HEK293 (cell line): ENCODE results near the gene CSPG4.

ENCODE experiments used
- GLIS1 ChIP-seq: fragments of 450-650 bp; formaldehyde crosslinking; IDR thresholded peaks from 2 replicates; pipeline ENCODE4 v1.5.1; 2016; ENCODE audit warnings: missing biosample characterization, missing genetic modification characterization
- GLIS2 ChIP-seq: fragments of 450-650 bp; formaldehyde crosslinking; IDR thresholded peaks from 2 replicates; pipeline ENCODE4 v1.5.1; 2016; ENCODE audit warnings: missing biosample characterization, missing genetic modification characterization
- IKZF3 ChIP-seq: fragments of 450-650 bp; IDR thresholded peaks from 2 replicates; pipeline ENCODE4 v1.5.0; 2018; ENCODE audit warnings: missing biosample characterization, mild to moderate bottlenecking, missing genetic modification characterization, moderate library complexity
- KLF16 ChIP-seq: fragments of 450-650 bp; formaldehyde crosslinking; IDR thresholded peaks from 2 replicates; pipeline ENCODE4 v1.5.1; 2017; ENCODE audit warnings: missing biosample characterization, missing genetic modification characterization
- KLF7 ChIP-seq: fragments of 450-650 bp; formaldehyde crosslinking; IDR thresholded peaks from 2 replicates; pipeline ENCODE4 v1.5.1; 2016; ENCODE audit warnings: missing biosample characterization, missing genetic modification characterization, borderline replicate concordance
- KLF8 ChIP-seq: fragments of 450-650 bp; formaldehyde crosslinking; IDR thresholded peaks from 2 replicates; pipeline ENCODE4 v1.5.1; 2016; ENCODE audit warnings: missing biosample characterization, missing genetic modification characterization
- ZBTB7A ChIP-seq: fragments of 450-650 bp; formaldehyde crosslinking; IDR thresholded peaks from 2 replicates; pipeline ENCODE4 v1.5.1; 2016; ENCODE audit warnings: low read depth, missing biosample characterization, missing genetic modification characterization
- ZFHX2 ChIP-seq: fragments of 450-650 bp; formaldehyde crosslinking; conservative IDR thresholded peaks from 2 replicates; pipeline ENCODE4 v1.5.1; 2016; ENCODE audit warnings: missing biosample characterization, missing genetic modification characterization
- ZFP37 ChIP-seq: fragments of 450-650 bp; formaldehyde crosslinking; IDR thresholded peaks from 2 replicates; pipeline ENCODE4 v1.5.1; 2016; ENCODE audit warnings: missing biosample characterization, missing genetic modification characterization
- ZNF132 ChIP-seq: fragments of 450-650 bp; formaldehyde crosslinking; IDR thresholded peaks from 2 replicates; pipeline ENCODE4 v1.5.1; 2017; ENCODE audit warnings: missing biosample characterization, missing genetic modification characterization, borderline replicate concordance
- ZNF221 ChIP-seq: fragments of 450-650 bp; formaldehyde crosslinking; IDR thresholded peaks from 2 replicates; pipeline ENCODE4 v1.5.1; 2017; ENCODE audit warnings: missing biosample characterization, missing genetic modification characterization, borderline replicate concordance
- ZNF335 ChIP-seq: fragments of 450-650 bp; formaldehyde crosslinking; conservative IDR thresholded peaks from 2 replicates; pipeline ENCODE4 v1.5.1; 2016; ENCODE audit warnings: missing biosample characterization, missing genetic modification characterization
- ZNF529 ChIP-seq: fragments of 450-650 bp; formaldehyde crosslinking; IDR thresholded peaks from 2 replicates; pipeline ENCODE4 v1.5.1; 2017; ENCODE audit warnings: missing genetic modification characterization, missing biosample characterization; ENCODE audit not compliant: insufficient replicate concordance
- ZNF530 ChIP-seq: fragments of 450-650 bp; formaldehyde crosslinking; IDR thresholded peaks from 2 replicates; pipeline ENCODE4 v1.5.1; 2016; ENCODE audit warnings: low read depth, missing biosample characterization, missing genetic modification characterization
- ZNF585B ChIP-seq: fragments of 450-650 bp; formaldehyde crosslinking; IDR thresholded peaks from 2 replicates; pipeline ENCODE4 v1.5.1; 2016; ENCODE audit warnings: missing biosample characterization, missing genetic modification characterization
- ZNF624 ChIP-seq: fragments of 450-650 bp; formaldehyde crosslinking; IDR thresholded peaks from 2 replicates; pipeline ENCODE4 v1.5.1; 2017; ENCODE audit warnings: missing biosample characterization, missing genetic modification characterization
- ZNF670 ChIP-seq: fragments of 450-650 bp; formaldehyde crosslinking; IDR thresholded peaks from 2 replicates; pipeline ENCODE4 v1.5.1; 2016; ENCODE audit warnings: missing biosample characterization, missing genetic modification characterization, low read depth
- ZNF76 ChIP-seq: fragments of 450-650 bp; formaldehyde crosslinking; IDR thresholded peaks from 2 replicates; pipeline ENCODE4; 2016; ENCODE audit warnings: low read depth, missing biosample characterization, missing genetic modification characterization, borderline replicate concordance
- ZNF776 ChIP-seq: fragments of 450-650 bp; formaldehyde crosslinking; IDR thresholded peaks from 2 replicates; pipeline ENCODE4 v1.5.0; 2017; ENCODE audit warnings: missing biosample characterization, missing genetic modification characterization, borderline replicate concordance
- ZXDB ChIP-seq: fragments of 450-650 bp; formaldehyde crosslinking; IDR thresholded peaks from 2 replicates; pipeline ENCODE4 v1.5.1; 2016; ENCODE audit warnings: missing biosample characterization, missing genetic modification characterization
- TF ChIP-seq, protein P1 (sequence below): fragments of 450-650 bp; formaldehyde crosslinking; IDR thresholded peaks from 2 replicates; pipeline ENCODE4 v1.5.1; 2016; ENCODE audit warnings: missing biosample characterization, missing genetic modification characterization
- TF ChIP-seq, protein P2 (sequence below): fragments of 450-650 bp; formaldehyde crosslinking; IDR thresholded peaks from 2 replicates; pipeline ENCODE4 v1.5.1; 2016; ENCODE audit warnings: missing biosample characterization, missing genetic modification characterization
- TF ChIP-seq, protein P3 (sequence below): fragments of 450-650 bp; formaldehyde crosslinking; IDR thresholded peaks from 2 replicates; pipeline ENCODE4 v1.5.1; 2017; ENCODE audit warnings: missing biosample characterization, missing genetic modification characterization
- TF ChIP-seq, protein P4 (sequence below): fragments of 450-650 bp; formaldehyde crosslinking; IDR thresholded peaks from 2 replicates; pipeline ENCODE4 v1.5.1; 2017; ENCODE audit warnings: missing biosample characterization, missing genetic modification characterization
- TF ChIP-seq, protein P5 (sequence below): fragments of 450-650 bp; formaldehyde crosslinking; IDR thresholded peaks from 2 replicates; pipeline ENCODE4 v1.5.1; 2016; ENCODE audit warnings: missing biosample characterization, missing genetic modification characterization
- TF ChIP-seq, protein P6 (sequence below): fragments of 450-650 bp; formaldehyde crosslinking; IDR thresholded peaks from 2 replicates; pipeline ENCODE4 v1.5.1; 2016; ENCODE audit warnings: missing biosample characterization, missing genetic modification characterization
- TF ChIP-seq, protein P7 (sequence below): fragments of 450-650 bp; formaldehyde crosslinking; IDR thresholded peaks from 2 replicates; pipeline ENCODE4 v1.5.1; 2016; ENCODE audit warnings: missing biosample characterization, missing genetic modification characterization

CSPG4 gene

DNA sequence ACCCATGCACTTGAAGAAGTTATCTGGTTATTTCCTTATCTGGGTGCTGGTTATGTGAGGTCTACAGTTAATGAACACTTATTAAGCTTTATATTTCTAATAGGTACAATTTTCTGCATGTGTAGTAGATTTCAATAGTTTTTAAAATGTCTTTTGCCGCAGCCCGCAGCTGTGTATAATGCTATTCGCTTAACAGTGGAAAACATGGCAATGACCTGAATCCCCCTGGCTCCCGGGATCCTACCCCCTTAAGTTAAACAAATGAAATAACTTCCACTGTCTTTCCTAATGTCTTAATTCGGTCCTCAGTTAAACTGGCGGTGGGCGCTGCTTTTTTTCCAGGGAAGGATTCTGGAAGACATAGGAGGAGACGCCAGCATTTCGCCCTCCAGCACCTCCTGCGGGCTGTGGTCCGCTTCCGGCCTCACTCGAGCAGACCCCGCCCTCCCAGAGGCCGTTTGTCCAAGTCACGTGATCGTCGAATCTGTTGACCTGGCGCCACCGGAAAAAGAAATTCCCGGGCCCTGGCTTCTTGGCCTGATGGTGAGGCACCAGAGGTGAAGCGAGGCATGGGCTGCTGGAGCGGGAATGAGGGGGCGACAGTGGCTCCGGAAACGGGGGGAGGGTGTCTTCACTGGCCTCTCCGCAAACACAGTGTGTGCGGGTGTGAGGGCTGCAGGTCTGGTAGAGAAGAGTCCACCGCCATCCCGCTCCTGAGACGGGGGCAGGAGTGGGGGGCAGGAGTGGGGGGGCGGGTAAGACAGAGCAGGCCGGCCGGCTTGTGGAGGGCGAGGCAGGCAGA is 45.6 kb upstream of the CSPG4 start (continued):
- TF ChIP-seq, protein P1, sequence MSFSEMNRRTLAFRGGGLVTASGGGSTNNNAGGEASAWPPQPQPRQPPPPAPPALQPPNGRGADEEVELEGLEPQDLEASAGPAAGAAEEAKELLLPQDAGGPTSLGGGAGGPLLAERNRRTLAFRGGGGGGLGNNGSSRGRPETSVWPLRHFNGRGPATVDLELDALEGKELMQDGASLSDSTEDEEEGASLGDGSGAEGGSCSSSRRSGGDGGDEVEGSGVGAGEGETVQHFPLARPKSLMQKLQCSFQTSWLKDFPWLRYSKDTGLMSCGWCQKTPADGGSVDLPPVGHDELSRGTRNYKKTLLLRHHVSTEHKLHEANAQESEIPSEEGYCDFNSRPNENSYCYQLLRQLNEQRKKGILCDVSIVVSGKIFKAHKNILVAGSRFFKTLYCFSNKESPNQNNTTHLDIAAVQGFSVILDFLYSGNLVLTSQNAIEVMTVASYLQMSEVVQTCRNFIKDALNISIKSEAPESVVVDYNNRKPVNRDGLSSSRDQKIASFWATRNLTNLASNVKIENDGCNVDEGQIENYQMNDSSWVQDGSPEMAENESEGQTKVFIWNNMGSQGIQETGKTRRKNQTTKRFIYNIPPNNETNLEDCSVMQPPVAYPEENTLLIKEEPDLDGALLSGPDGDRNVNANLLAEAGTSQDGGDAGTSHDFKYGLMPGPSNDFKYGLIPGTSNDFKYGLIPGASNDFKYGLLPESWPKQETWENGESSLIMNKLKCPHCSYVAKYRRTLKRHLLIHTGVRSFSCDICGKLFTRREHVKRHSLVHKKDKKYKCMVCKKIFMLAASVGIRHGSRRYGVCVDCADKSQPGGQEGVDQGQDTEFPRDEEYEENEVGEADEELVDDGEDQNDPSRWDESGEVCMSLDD = peak; percentile 78
- TF ChIP-seq, protein P2, sequence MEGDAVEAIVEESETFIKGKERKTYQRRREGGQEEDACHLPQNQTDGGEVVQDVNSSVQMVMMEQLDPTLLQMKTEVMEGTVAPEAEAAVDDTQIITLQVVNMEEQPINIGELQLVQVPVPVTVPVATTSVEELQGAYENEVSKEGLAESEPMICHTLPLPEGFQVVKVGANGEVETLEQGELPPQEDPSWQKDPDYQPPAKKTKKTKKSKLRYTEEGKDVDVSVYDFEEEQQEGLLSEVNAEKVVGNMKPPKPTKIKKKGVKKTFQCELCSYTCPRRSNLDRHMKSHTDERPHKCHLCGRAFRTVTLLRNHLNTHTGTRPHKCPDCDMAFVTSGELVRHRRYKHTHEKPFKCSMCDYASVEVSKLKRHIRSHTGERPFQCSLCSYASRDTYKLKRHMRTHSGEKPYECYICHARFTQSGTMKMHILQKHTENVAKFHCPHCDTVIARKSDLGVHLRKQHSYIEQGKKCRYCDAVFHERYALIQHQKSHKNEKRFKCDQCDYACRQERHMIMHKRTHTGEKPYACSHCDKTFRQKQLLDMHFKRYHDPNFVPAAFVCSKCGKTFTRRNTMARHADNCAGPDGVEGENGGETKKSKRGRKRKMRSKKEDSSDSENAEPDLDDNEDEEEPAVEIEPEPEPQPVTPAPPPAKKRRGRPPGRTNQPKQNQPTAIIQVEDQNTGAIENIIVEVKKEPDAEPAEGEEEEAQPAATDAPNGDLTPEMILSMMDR (tag by site-specific recombination) = peak; percentile 45
- TF ChIP-seq ZNF76 (tag by site-specific recombination) (no peak), KLF16 (peak; percentile 69), ZNF221 (no peak), ZNF335 (tag by site-specific recombination) (peak; percentile 64), GLIS1 (tag by site-specific recombination) (peak; percentile 40; the same call in 1 of the 2 replicates), GLIS2 (peak; percentile 47; the same call in 1 of the 2 replicates), ZNF132 (tag by site-specific recombination) (no peak), ZNF529 (tag by site-specific recombination) (no peak), KLF8 (peak; percentile 61; the same call in 1 of the 2 replicates), ZBTB7A (tag by site-specific recombination) (no peak), ZNF585B (tag by site-specific recombination) (peak; percentile 20; the same call in 1 of the 2 replicates), ZNF624 (tag by site-specific recombination) (no peak), ZNF530 (no peak), KLF7 (tag by site-specific recombination) (no peak), IKZF3 (tag by site-specific recombination) (peak; percentile 93), ZNF776 (no peak), ZNF670 (tag by site-specific recombination) (no peak), ZFHX2 (peak; percentile 88), ZFP37 (tag by site-specific recombination) (peak; percentile 69; the same call in 1 of the 2 replicates), ZXDB (tag by site-specific recombination) (peak; percentile 66)
- TF ChIP-seq, protein P3, sequence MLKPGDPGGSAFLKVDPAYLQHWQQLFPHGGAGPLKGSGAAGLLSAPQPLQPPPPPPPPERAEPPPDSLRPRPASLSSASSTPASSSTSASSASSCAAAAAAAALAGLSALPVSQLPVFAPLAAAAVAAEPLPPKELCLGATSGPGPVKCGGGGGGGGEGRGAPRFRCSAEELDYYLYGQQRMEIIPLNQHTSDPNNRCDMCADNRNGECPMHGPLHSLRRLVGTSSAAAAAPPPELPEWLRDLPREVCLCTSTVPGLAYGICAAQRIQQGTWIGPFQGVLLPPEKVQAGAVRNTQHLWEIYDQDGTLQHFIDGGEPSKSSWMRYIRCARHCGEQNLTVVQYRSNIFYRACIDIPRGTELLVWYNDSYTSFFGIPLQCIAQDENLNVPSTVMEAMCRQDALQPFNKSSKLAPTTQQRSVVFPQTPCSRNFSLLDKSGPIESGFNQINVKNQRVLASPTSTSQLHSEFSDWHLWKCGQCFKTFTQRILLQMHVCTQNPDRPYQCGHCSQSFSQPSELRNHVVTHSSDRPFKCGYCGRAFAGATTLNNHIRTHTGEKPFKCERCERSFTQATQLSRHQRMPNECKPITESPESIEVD (tag by site-specific recombination) = no peak
- TF ChIP-seq, protein P4, sequence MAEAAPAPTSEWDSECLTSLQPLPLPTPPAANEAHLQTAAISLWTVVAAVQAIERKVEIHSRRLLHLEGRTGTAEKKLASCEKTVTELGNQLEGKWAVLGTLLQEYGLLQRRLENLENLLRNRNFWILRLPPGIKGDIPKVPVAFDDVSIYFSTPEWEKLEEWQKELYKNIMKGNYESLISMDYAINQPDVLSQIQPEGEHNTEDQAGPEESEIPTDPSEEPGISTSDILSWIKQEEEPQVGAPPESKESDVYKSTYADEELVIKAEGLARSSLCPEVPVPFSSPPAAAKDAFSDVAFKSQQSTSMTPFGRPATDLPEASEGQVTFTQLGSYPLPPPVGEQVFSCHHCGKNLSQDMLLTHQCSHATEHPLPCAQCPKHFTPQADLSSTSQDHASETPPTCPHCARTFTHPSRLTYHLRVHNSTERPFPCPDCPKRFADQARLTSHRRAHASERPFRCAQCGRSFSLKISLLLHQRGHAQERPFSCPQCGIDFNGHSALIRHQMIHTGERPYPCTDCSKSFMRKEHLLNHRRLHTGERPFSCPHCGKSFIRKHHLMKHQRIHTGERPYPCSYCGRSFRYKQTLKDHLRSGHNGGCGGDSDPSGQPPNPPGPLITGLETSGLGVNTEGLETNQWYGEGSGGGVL = peak; percentile 92
- TF ChIP-seq, protein P5, sequence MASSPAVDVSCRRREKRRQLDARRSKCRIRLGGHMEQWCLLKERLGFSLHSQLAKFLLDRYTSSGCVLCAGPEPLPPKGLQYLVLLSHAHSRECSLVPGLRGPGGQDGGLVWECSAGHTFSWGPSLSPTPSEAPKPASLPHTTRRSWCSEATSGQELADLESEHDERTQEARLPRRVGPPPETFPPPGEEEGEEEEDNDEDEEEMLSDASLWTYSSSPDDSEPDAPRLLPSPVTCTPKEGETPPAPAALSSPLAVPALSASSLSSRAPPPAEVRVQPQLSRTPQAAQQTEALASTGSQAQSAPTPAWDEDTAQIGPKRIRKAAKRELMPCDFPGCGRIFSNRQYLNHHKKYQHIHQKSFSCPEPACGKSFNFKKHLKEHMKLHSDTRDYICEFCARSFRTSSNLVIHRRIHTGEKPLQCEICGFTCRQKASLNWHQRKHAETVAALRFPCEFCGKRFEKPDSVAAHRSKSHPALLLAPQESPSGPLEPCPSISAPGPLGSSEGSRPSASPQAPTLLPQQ (tag by site-specific recombination) = 0 out of 2 replicates have a peak, but pooled peaks have one; percentile 52
- TF ChIP-seq, protein P6, sequence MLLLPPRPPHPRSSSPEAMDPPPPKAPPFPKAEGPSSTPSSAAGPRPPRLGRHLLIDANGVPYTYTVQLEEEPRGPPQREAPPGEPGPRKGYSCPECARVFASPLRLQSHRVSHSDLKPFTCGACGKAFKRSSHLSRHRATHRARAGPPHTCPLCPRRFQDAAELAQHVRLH (tag by site-specific recombination) = peak; percentile 50; the same call in 1 of the 2 replicates
- TF ChIP-seq, protein P7, sequence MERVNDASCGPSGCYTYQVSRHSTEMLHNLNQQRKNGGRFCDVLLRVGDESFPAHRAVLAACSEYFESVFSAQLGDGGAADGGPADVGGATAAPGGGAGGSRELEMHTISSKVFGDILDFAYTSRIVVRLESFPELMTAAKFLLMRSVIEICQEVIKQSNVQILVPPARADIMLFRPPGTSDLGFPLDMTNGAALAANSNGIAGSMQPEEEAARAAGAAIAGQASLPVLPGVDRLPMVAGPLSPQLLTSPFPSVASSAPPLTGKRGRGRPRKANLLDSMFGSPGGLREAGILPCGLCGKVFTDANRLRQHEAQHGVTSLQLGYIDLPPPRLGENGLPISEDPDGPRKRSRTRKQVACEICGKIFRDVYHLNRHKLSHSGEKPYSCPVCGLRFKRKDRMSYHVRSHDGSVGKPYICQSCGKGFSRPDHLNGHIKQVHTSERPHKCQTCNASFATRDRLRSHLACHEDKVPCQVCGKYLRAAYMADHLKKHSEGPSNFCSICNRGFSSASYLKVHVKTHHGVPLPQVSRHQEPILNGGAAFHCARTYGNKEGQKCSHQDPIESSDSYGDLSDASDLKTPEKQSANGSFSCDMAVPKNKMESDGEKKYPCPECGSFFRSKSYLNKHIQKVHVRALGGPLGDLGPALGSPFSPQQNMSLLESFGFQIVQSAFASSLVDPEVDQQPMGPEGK (tag by site-specific recombination) = peak; percentile 99
